Panc1 (cell line): ENCODE measurements around the gene RPS2. TPM values are rescaled to one million over a fixed set of nuclear protein-coding genes. Genes with fewer than 3 reads are reported as not detected.

Experiments used
- ATAC-seq: fragments of 200-7000 bp; cut with Tn5 transposase; 2 replicates; pipeline ENCODE4 v1.9.1; 2020; ENCODE audit warnings: mild to moderate bottlenecking, moderate library complexity
- BruUV-seq: library from RNA; stranded (reverse); fragments of 400-500 nt; replicated peaks from 2 replicates; lab custom pipeline; 2021; lab: Mats Ljungman, UMichigan
- CTCF ChIA-PET: fragments of 300-600 bp; sonication (Branson Sonifier 250); formaldehyde crosslinking; loops from one replicate; lab custom pipeline; 2022; ENCODE audit warnings: antibody characterized with exemption; lab: Charles Lee
- POLR2A ChIA-PET: fragments of 300-600 bp; sonication (Branson Sonifier 250); formaldehyde crosslinking; loops from one replicate; lab custom pipeline; 2022; ENCODE audit warnings: antibody characterized with exemption; lab: Charles Lee
- DNase-seq: peaks from one replicate; pipeline ENCODE4 v3.0.0-alpha.2; 2010; ENCODE audit warnings: low read depth, low spot score
- H3K27ac ChIP-seq: 2 replicates; pipeline ENCODE4 v1.5.1; 2011; ENCODE audit warnings: mild to moderate bottlenecking, low read length, inconsistent platforms
- H3K27me3 ChIP-seq: fragments of 200-500 bp; sonication (Bioruptor generic); 2 replicates; pipeline ENCODE4 v1.6.0; 2014; ENCODE audit warnings: low read length, inconsistent platforms; ENCODE audit not compliant: control insufficient read depth, insufficient read depth
- H3K36me3 ChIP-seq: fragments of 200-500 bp; sonication (Bioruptor generic); 2 replicates; pipeline ENCODE4 v1.5.1; 2014; ENCODE audit warnings: inconsistent platforms, mild to moderate bottlenecking, low read length, moderate library complexity; ENCODE audit not compliant: control insufficient read depth, insufficient read depth
- H3K4me1 ChIP-seq: 2 replicates; pipeline ENCODE4 v1.5.1; 2011; ENCODE audit warnings: inconsistent platforms, mild to moderate bottlenecking, low read length, moderate library complexity; ENCODE audit not compliant: control insufficient read depth, insufficient read depth
- H3K4me3 ChIP-seq, 2 experiments: 2 replicates each; pipeline ENCODE4 v1.5.1; 2011 to 2012; ENCODE audit warnings: low read depth in 2 of 2, low read length in 2 of 2, mild to moderate bottlenecking in 2 of 2, inconsistent platforms in 1 of 2, moderate library complexity in 1 of 2
- H3K9me3 ChIP-seq: fragments of 200-500 bp; sonication (Bioruptor generic); 2 replicates; pipeline ENCODE4 v1.5.1; 2014; ENCODE audit warnings: low read depth, mild to moderate bottlenecking, inconsistent platforms, low read length, moderate library complexity; ENCODE audit not compliant: control insufficient read depth, insufficient read depth
- CTCF ChIP-seq: fragments of 450-650 bp; IDR thresholded peaks from 2 replicates; pipeline ENCODE4 v1.5.1; 2017; ENCODE audit warnings: mild to moderate bottlenecking
- POLR2AphosphoS5 ChIP-seq: IDR thresholded peaks from 2 replicates; pipeline ENCODE4 v1.6.1; 2012; ENCODE audit warnings: mild to moderate bottlenecking, low read depth, low read length, moderate library complexity
- SIN3A ChIP-seq: IDR thresholded peaks from 2 replicates; pipeline ENCODE4 v1.6.1; 2012; ENCODE audit warnings: low read depth, mild to moderate bottlenecking, low read length, moderate library complexity, borderline replicate concordance; ENCODE audit not compliant: insufficient read depth
- TCF7L2 ChIP-seq: IDR thresholded peaks from 2 replicates; pipeline ENCODE4 v1.6.1; 2011; ENCODE audit warnings: mild to moderate bottlenecking, low read depth, low read length, inconsistent platforms
- in situ Hi-C: cut with HindIII; loops from 2 replicates; pipeline ENCODE4 v1.10.0; 2016; ENCODE audit warnings: low sequenced_read_pairs, low pct_unique_long_range_greater_than_20kb
- intact Hi-C: fragments of 100-400 bp; cut with micrococcal nuclease; formaldehyde crosslinking; loops from one replicate; pipeline ENCODE4 v1.10.0; 2022; ENCODE audit not compliant: unreplicated experiment
- total RNA-seq: library from RNA; stranded (reverse); gene quantifications from one replicate; pipeline ENCODE4 v1.2.1, GENCODE V29; 2021; ENCODE audit not compliant: unreplicated experiment
- TF ChIP-seq, protein P1 (sequence below), 2 experiments: IDR thresholded peaks; 2 replicates each; pipeline ENCODE4 v1.6.1; 2011 to 2012; ENCODE audit warnings: low read depth in 2 of 2, control low read depth in 1 of 2, low read length in 1 of 2, mild to moderate bottlenecking in 1 of 2, moderate library complexity in 1 of 2; ENCODE audit not compliant: insufficient read depth in 1 of 2

Gene RPS2
- total RNA-seq, 1 experiment from 2014 or later, result 2,794 TPM

GRCh38 chr16:1971796-1972489, 7.3 kb upstream of the RPS2 start, which contains the start of gene TBL3:
Gene TBL3 (plus strand): TSS chr16:1972053. CDS start chr16:1972165, 112 bp downstream.
- ChIA-PET CTCF (interaction anchor here (0.6 kb wide), 1 partner anchor 108 kb away, joined by 3 read pairs; no protein-coding TSS in a partner anchor), POLR2A (no interaction called here)
- no peaks in the 10 kb centered on the region for H3K27me3 ChIP-seq
- 0 out of 2 replicates have a peak, but pooled peaks cover 4% of the 10 kb centered on the region for H3K4me1 ChIP-seq
- H3K36me3 ChIP-seq, result no peaks in the 10 kb centered on the region; the same call in 1 of the 2 replicates
- intact Hi-C loops (no loop called here), in situ Hi-C loops (no loop called here)
- H3K4me3 ChIP-seq, result peak within 1 kb of the TSS; percentile 90 to 96
- BruUV-seq, result no TSS peak
- peak within 1 kb of the TSS; percentile 87 for H3K27ac ChIP-seq
- peak; percentile 92 for TF ChIP-seq POLR2AphosphoS5
- no peak for TF ChIP-seq CTCF
- peak; percentile 92 for TF ChIP-seq SIN3A
- TF ChIP-seq TCF7L2, result peak; percentile 62; the same call in 1 of the 2 replicates
- TF ChIP-seq, protein P1, sequence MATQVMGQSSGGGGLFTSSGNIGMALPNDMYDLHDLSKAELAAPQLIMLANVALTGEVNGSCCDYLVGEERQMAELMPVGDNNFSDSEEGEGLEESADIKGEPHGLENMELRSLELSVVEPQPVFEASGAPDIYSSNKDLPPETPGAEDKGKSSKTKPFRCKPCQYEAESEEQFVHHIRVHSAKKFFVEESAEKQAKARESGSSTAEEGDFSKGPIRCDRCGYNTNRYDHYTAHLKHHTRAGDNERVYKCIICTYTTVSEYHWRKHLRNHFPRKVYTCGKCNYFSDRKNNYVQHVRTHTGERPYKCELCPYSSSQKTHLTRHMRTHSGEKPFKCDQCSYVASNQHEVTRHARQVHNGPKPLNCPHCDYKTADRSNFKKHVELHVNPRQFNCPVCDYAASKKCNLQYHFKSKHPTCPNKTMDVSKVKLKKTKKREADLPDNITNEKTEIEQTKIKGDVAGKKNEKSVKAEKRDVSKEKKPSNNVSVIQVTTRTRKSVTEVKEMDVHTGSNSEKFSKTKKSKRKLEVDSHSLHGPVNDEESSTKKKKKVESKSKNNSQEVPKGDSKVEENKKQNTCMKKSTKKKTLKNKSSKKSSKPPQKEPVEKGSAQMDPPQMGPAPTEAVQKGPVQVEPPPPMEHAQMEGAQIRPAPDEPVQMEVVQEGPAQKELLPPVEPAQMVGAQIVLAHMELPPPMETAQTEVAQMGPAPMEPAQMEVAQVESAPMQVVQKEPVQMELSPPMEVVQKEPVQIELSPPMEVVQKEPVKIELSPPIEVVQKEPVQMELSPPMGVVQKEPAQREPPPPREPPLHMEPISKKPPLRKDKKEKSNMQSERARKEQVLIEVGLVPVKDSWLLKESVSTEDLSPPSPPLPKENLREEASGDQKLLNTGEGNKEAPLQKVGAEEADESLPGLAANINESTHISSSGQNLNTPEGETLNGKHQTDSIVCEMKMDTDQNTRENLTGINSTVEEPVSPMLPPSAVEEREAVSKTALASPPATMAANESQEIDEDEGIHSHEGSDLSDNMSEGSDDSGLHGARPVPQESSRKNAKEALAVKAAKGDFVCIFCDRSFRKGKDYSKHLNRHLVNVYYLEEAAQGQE (IDR thresholded peaks at IDR 0.05; ENCODE audit: insufficient read depth in 1 of 2, low read depth in 2 of 2, low read length in 1 of 2), result 0 out of 4 replicates have a peak, but pooled peaks of 1 of the 2 experiments have one; percentile 64
- no peaks in the 10 kb centered on the region for H3K9me3 ChIP-seq
- ATAC-seq (peak; percentile 93), DNase-seq (no peak)

GRCh38 chr16:1968146-1968953, 3.7 kb upstream of the RPS2 start:
- CTCF ChIA-PET, result interaction anchor here (0.5 kb wide), 1 partner anchor 88 kb away, joined by 4 read pairs; no protein-coding TSS in a partner anchor
- POLR2A ChIA-PET, result no interaction called here
- H3K4me3 ChIP-seq, result no peak overlapping the region

More at GRCh38 chr16:1968146-1968953, 3.7 kb upstream of the RPS2 start:
- H3K36me3 ChIP-seq, result peaks cover 11% of the 10 kb centered on the region
- DNase-seq (no peak), ATAC-seq (no peak)
- no peaks in the 10 kb centered on the region for H3K27me3 ChIP-seq
- intact Hi-C loops, result no loop called here
- no peaks in the 10 kb centered on the region for H3K9me3 ChIP-seq
- in situ Hi-C loops, result no loop called here
- no TSS peak for BruUV-seq
- TF ChIP-seq CTCF, result no peak
- no peak for TF ChIP-seq POLR2AphosphoS5
- TF ChIP-seq, protein P1 (IDR thresholded peaks at IDR 0.05; ENCODE audit: insufficient read depth in 1 of 2, low read depth in 2 of 2, low read length in 1 of 2), result no peak
- TF ChIP-seq TCF7L2, result no peak
- no peak for TF ChIP-seq SIN3A
- 0 out of 2 replicates have a peak, but pooled peaks cover 2% of the 10 kb centered on the region for H3K4me1 ChIP-seq
- no peak overlapping the region for H3K27ac ChIP-seq
